NCI-H2081 (cell line): Measurements from ENCODE around the gene RND2.

ENCODE experiments used
- DNase-seq, 2 experiments: peaks; one replicate each; lab custom pipeline; 2025; lab: John Stamatoyannopoulos, UW

The RND2 gene

DNA sequence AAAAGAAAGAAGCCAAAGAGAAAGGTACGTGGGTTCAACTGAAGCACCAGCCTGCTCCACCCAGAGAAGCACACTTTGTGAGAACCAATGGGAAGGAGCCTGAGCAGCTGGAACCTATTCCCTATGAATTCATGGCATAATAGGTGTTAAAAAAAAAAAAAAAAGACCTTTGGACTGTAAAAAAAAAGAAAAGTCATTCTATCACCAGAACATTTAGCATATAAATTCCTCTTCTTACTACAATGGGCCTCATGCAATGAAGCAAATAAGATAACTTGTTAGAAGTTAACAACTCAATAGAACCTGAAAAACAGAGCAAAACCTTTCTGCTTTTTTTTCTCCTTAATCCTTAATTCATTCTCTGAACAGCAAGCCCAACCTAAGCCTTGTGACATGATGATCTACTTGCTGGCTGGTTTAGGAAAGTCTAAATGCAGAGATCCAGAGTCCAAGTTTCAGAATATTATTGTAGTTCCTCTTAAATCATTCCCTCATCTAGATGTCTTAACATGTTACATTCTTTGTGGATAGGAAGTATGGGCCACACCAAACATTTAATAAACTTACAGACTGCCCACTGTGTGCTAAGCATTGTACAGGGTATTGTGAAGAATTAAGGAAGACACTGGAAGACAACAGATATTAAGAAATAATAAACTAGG lies 54.7 kb downstream of the RND2 start:
- no peak for DNase-seq
